ENCODE measurements around the gene VEZF1.
"Not testable (repeated sequence)": the region's sequence is repeated elsewhere in the genome, so short reads cannot be mapped to it uniquely, and the experiment has no call there.

VEZF1 gene

GRCh38 chr17:57974053-57974824 is 13.8 kb downstream of the VEZF1 start:
- DNase-seq (ENCODE audit: low read depth) = not testable (repeated sequence)

GRCh38 chr17:57972151-57972550 is 15.9 kb downstream of the VEZF1 start:
- no peak for DNase-seq (ENCODE audit: low read depth)

DNA sequence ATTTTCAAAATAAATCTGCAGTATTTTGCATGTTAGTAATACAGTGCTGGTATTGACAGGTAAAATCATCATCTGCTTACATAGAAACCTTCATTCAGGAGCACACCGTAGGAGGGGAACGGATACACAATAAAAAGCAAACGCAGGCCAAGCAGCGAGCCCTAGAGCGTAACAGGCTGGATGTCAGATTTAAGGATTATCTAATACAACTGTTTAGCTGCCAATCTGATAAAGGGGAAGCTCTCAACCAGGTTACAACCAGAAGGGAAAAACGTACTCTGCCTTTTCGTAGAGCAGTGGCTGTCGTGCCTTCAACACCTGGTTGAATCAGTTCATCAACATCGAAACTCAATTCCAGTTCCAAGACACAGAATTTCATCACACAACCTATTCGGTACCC is 16.5 kb downstream of the VEZF1 start:
- no peak for DNase-seq (ENCODE audit: low read depth)

GRCh38 chr17:57970710-57971109 is 17.3 kb downstream of the VEZF1 start:
- DNase-seq (ENCODE audit: low read depth) = peak; percentile 49

GRCh38 chr17:57968456-57968855 is 19.6 kb downstream of the VEZF1 start:
- no peak for DNase-seq (ENCODE audit: low read depth)

GRCh38 chr17:57966875-57967274 is 21.2 kb downstream of the VEZF1 start:
- no peak for DNase-seq (ENCODE audit: low read depth)

- no peak for DNase-seq (ENCODE audit: low read depth)
These were observed 21.8 kb downstream of the VEZF1 start for GRCh38 chr17:57966246-57966645.

DNA sequence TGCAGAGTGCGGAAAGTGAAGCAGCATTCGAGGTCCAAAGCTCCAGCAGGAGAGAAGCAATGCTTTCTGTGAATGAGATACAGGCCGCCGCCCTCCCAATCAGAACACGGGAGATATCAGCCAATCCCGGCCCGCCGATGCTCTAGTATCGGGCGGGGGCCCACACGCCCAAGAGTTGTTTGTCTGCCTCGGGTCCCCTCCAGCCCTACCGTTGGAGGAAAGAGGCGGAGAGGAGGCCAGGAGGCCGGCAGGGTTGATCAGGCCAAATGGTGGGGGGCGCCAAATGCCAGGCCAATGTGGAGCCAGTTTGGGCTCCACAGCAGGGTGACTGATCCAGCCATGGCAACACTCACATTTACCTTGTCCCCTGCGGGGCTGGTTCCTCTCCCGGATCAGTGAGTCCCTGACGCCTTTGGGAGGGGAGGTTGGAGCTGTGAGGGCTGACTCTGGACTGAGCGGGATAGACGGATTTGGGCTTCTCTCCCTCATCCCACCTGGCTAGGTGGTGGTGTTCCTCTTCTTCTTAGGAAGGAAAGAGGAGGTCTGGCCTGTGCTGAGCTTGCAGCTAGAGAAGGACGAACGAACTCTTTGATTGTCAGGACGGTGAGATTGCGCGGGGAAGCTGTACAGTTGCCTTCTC is 22.4 kb downstream of the VEZF1 start:
- DNase-seq (ENCODE audit: low read depth) = no peak

DNA sequence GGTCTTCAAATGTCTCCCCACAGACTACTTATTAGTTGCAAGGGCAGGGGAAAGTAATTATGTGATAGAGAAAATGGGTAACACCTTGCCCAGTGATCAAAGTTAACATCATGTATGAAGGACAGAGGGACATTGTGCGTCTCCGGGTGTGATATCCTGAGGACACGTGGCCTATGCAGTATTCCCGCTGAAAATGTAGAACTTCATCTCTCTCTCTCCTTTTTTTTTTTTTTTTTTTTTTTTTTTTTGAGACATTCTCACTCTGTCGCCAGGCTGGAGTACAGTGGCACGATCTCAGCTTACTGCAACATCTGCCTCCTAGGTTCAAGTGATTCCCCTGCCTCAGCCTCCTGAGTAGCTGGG is 24.9 kb downstream of the VEZF1 start:
- no peak for DNase-seq (ENCODE audit: low read depth)

DNA sequence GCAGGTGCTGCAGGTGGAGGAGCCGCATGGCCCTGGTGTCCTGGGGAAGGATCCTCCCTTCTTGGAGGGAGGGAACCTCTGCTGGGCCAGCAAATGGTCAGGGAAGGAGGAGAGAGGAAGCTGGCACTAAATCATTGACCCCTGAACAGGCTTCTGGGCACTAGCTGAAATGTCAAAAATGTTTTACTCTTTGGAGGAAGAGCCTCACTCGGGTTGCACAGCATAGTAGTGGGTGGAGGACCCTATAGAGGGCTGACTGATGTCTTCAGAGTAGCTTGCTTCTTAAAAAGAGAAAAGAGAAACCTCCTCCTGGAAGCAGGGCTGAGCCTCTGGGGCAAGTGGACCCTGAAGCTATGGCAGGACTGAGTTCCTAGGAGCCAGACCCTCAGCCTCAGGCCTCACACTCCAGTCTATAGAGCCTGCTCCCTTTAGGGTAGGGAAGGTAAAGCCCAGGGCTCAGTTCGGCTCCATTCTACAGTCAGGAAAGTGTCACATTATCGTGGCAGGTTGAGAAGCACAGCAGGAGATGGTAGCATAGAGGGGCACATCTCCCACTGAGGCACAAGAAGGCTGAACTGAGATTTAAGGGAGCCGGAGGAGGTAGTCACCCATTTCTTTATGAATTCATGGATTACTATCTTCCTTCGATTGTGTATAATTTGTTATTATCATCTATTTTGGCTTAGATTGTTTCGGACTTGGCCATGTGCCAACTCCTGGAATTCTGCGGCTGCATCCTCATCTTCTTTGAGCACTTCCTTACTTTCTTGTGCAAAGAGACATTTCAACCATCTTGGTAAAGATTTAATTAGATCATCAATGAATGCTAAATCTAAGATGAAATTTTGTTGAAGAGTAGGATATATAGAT is 25.5 kb downstream of the VEZF1 start:
- DNase-seq (ENCODE audit: low read depth) = no peak

GRCh38 chr17:57959929-57960328 is 28.1 kb downstream of the VEZF1 start:
- DNase-seq (ENCODE audit: low read depth) = no peak

- DNase-seq (ENCODE audit: low read depth) = not testable (repeated sequence)
These were observed 29.7 kb downstream of the VEZF1 start for GRCh38 chr17:57958391-57958790.

GRCh38 chr17:57957886-57958285 is 30.2 kb downstream of the VEZF1 start:
- DNase-seq (ENCODE audit: low read depth) = no peak

DNA sequence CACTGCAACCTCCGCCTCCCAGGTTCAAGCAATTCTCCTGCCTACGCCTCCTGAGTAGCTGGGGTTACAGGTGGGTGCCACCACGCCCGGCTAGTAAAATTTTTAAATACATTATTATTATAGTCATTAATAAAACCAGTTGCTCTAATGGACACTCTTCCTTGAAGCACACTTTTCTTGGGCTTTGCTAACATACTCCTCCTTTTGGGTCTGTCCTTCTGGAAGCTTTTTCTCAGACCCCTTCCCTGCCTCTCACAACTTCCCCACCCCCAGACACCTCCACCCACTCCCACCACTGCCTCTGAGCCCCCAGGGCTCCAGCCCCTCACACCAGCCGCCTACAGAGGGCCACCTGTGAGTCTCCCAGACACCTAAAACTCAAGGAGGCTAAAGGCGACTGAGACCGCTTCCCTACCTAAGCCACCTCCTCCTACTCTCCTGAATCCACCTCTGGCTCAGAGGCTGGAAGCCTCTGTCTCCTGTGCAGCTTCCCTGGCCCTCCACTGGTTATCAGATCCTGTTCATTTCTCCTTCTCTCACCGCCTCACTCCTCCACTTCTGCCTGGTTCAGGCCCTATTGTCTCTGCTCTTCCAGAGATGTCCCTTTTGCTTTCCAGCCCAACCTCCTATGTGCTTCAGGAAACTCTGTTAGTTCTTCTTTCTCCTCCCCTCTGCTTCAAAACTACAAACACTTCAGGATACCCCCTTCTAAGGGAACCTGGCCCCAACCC is 30.8 kb downstream of the VEZF1 start:
- no peak for DNase-seq (ENCODE audit: low read depth)

DNA sequence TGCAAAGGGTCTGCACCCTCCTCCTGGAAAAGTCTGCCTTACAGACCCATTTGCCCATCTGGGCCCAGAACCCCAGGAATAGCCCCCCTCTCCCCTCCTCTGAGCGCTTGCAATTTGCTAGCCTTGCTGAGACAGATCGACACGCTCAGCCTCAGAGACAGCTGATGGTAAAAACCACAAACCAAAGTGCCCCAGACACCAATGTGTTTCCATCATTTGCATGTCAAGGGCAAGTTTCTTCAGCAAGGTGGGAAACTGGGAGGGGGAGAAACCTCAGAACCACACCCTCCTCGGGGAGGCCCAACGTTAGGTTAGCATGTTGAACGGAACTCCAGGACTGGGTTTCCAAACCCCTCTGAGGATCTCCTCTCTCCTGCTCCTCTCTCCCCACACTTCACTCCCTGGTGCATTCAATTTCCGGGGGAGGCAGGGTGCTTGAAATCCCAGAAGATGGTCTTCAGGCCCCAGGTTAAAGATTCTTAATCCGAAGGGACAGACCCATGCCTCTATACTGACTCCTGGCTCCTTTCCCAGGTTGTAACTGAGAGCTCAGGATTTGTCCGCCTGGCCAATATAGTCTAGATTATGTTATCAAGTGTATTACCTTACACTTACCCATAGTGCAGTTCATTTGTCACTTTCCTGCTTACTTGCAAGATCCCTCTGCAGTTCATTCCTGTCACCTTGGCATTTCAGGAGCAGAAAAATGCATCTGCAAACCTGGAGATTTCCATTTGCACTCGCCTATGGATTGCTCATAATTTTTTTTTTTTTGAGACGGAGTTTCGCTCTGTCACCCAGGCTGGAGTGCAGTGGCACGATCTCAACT is 31.5 kb downstream of the VEZF1 start:
- no peak for DNase-seq (ENCODE audit: low read depth)

- peak; percentile 81 for DNase-seq (ENCODE audit: low read depth)
These were observed 32.7 kb downstream of the VEZF1 start, which contains the start of gene CUEDC1 for GRCh38 chr17:57955183-57955931. Gene CUEDC1 (minus strand): TSS chr17:57955412. CDS start chr17:57885564, 69,848 bp downstream.

DNA sequence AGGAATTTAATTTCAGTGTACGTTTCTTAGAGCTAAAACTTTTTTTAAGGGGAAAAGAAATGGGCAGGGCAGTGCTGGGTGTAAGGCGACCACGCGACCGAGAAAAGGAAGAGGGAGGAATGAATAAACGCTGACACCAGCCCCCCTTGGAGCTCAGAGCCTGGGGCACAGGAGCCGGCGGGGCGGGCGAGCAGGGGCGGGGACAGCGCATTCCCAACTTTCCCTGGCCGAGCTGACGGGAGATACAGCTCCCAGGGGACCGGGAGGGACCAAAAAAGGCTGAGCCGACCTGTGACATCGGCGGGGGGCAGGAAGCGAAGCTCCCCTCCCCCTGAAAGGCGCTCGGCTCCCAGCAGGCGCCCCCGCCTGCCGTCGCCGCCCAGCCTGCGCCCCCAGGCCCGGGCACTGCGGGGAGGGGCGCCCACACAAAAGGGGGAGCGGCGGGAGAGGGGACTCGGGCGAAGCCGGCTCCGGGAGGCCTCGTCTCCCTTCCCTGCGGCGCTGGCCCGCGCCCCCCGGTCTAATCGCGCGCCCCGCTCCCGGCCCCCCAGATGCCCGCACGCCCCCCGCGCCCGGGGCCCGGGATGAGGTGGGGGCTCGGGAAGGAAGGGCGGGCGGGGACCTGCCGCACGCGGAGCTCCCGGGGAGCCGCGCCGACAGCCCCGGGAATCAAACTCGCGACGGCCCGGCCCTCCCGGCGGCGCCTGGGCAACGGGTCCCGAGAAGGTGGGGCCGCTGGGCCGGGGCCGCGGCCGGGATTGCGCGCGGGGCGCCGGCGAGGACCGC is 33.5 kb downstream of the VEZF1 start:
- peak; percentile 86 for DNase-seq (ENCODE audit: low read depth)

GRCh38 chr17:57953705-57954396 is 34.2 kb downstream of the VEZF1 start:
- no peak for DNase-seq (ENCODE audit: low read depth)

- DNase-seq (ENCODE audit: low read depth) = no peak
These were observed 34.8 kb downstream of the VEZF1 start for GRCh38 chr17:57953219-57953618.

Data from ELR (cell line).